ENCODE data around the gene TMC7.
A peak's percentile ranks its signal among the peaks of the same experiment; 100 is the strongest.

The TMC7 gene

GRCh38 chr16:19033761-19034160 lies 50.0 kb downstream of the TMC7 start:
- DNase-seq, result no peak

GRCh38 chr16:19040400-19040799 lies 56.7 kb downstream of the TMC7 start:
- no peak for DNase-seq

- no peak for DNase-seq
Measured at GRCh38 chr16:19044769-19045168, 61.0 kb downstream of the TMC7 start.

GRCh38 chr16:19046062-19046461 lies 62.3 kb downstream of the TMC7 start:
- DNase-seq, result no peak

- DNase-seq, result no peak
Measured at GRCh38 chr16:19062706-19063105, 79.0 kb downstream of the TMC7 start.

- DNase-seq, result no peak
Measured at GRCh38 chr16:19066988-19067348, 83.2 kb downstream of the TMC7 start.

- peak; percentile 98 for DNase-seq
Measured at GRCh38 chr16:19067349-19068236, 83.9 kb downstream of the TMC7 start, which contains the start of gene COQ7. COQ7 (plus strand) TSS chr16:19067614; CDS start chr16:19067665, 51 bp downstream.

GRCh38 chr16:19068237-19068815 lies 84.6 kb downstream of the TMC7 start:
- DNase-seq, result no peak

GRCh38 chr16:19071811-19072777 lies 88.4 kb downstream of the TMC7 start:
- DNase-seq, result no peak

GRCh38 chr16:19073344-19073743 lies 89.6 kb downstream of the TMC7 start:
- no peak for DNase-seq

- no peak for DNase-seq
Measured at GRCh38 chr16:19073863-19074262, 90.1 kb downstream of the TMC7 start.

GRCh38 chr16:19075511-19075910 lies 91.8 kb downstream of the TMC7 start:
- DNase-seq, result no peak

- no peak for DNase-seq
Measured at GRCh38 chr16:19077879-19078278, 94.1 kb downstream of the TMC7 start.

GRCh38 chr16:19083670-19084069 lies 99.9 kb downstream of the TMC7 start:
- DNase-seq, result no peak

GRCh38 chr16:19084139-19084538 lies 100.4 kb downstream of the TMC7 start:
- DNase-seq, result no peak

GRCh38 chr16:19084879-19085278 lies 101.1 kb downstream of the TMC7 start:
- DNase-seq, result no peak

GRCh38 chr16:19085679-19086200 lies 102.0 kb downstream of the TMC7 start:
- no peak for DNase-seq

GRCh38 chr16:19086322-19087199 lies 102.8 kb downstream of the TMC7 start:
- peak; percentile 45 for DNase-seq

- DNase-seq, result no peak
Measured at GRCh38 chr16:19088341-19088916, 104.7 kb downstream of the TMC7 start.

GRCh38 chr16:19089410-19089955 lies 105.7 kb downstream of the TMC7 start:
- no peak for DNase-seq

- no peak for DNase-seq
Measured at GRCh38 chr16:19090916-19091315, 107.2 kb downstream of the TMC7 start.

All from NCI-H2171 (cell line).